GM23338 (cell line): ENCODE results near the gene KLHL6. TPM values are rescaled to one million over a fixed set of nuclear protein-coding genes. Genes with fewer than 3 reads are reported as not detected.

Experiments used
- ATAC-seq: fragments of 200-7000 bp; cut with Tn5 transposase; 3 replicates; pipeline ENCODE4 v1.9.1; 2020
- DNase-seq: peaks from one replicate; pipeline ENCODE4 v3.0.0-alpha.2; 2015; ENCODE audit warnings: low spot score
- H2AFZ ChIP-seq: fragments of 200-600 bp; sonication (generic); 2 replicates; pipeline ENCODE4 v1.8.0; 2016; ENCODE audit warnings: antibody characterized with exemption, mild to moderate bottlenecking, moderate library complexity
- H3F3A ChIP-seq: fragments of 200-600 bp; sonication (generic); replicated peaks from 2 replicates; pipeline ENCODE4 v1.8.0; 2017; ENCODE audit warnings: antibody characterized with exemption, mixed run types, low read depth
- H3K27ac ChIP-seq: fragments of 200-600 bp; sonication (generic); 2 replicates; pipeline ENCODE4 v1.6.1; 2016; ENCODE audit warnings: low read depth
- H3K27me3 ChIP-seq: fragments of 200-600 bp; sonication (generic); 2 replicates; pipeline ENCODE4 v1.8.0; 2016; ENCODE audit warnings: mild to moderate bottlenecking, mixed run types, moderate library complexity; ENCODE audit not compliant: insufficient read depth
- H3K36me3 ChIP-seq: fragments of 200-600 bp; sonication (generic); 2 replicates; pipeline ENCODE4 v1.8.0; 2016; ENCODE audit warnings: mild to moderate bottlenecking; ENCODE audit not compliant: insufficient read depth
- H3K4me1 ChIP-seq: fragments of 200-600 bp; sonication (generic); 2 replicates; pipeline ENCODE4 v1.8.0; 2016; ENCODE audit warnings: mild to moderate bottlenecking, moderate library complexity; ENCODE audit not compliant: insufficient read depth
- H3K4me2 ChIP-seq: fragments of 200-600 bp; sonication (generic); 2 replicates; pipeline ENCODE4 v1.7.1; 2017; ENCODE audit warnings: mixed run types
- H3K4me3 ChIP-seq: fragments of 200-600 bp; sonication (generic); 2 replicates; pipeline ENCODE4 v1.6.1; 2016; ENCODE audit warnings: mixed run types
- H3K79me2 ChIP-seq: fragments of 200-600 bp; sonication (generic); replicated peaks from 2 replicates; pipeline ENCODE4 v1.8.0; 2017; ENCODE audit warnings: mild to moderate bottlenecking; ENCODE audit not compliant: insufficient read depth
- H3K9me2 ChIP-seq: fragments of 200-600 bp; sonication (generic); 2 replicates; pipeline ENCODE4 v1.8.0; 2017; ENCODE audit not compliant: insufficient read depth
- H4K20me1 ChIP-seq: fragments of 200-600 bp; sonication (generic); replicated peaks from 2 replicates; pipeline ENCODE4 v1.8.0; 2017; ENCODE audit warnings: mild to moderate bottlenecking; ENCODE audit not compliant: insufficient read depth
- H3K27ac Mint-ChIP-seq: 2 replicates; pipeline ENCODE4 v1.8.0; 2020; ENCODE audit warnings: inconsistent platforms, mild to moderate bottlenecking, moderate library complexity, mixed read lengths
- H3K27me3 Mint-ChIP-seq: 3 replicates; pipeline ENCODE4 v1.8.0; 2022; ENCODE audit warnings: low read depth, mild to moderate bottlenecking, moderate library complexity, mixed read lengths, inconsistent platforms; ENCODE audit not compliant: insufficient read depth, poor library complexity
- H3K36me3 Mint-ChIP-seq: 3 replicates; pipeline ENCODE4 v1.8.0; 2021; ENCODE audit warnings: low read depth, mild to moderate bottlenecking, inconsistent platforms, moderate library complexity, mixed read lengths
- H3K4me1 Mint-ChIP-seq: 3 replicates; pipeline ENCODE4 v1.8.0; 2020; ENCODE audit warnings: mild to moderate bottlenecking, inconsistent platforms, mixed read lengths
- H3K4me3 Mint-ChIP-seq: 3 replicates; pipeline ENCODE4 v1.8.0; 2021; ENCODE audit warnings: moderate library complexity, mild to moderate bottlenecking, inconsistent platforms, mixed read lengths
- H3K9me3 Mint-ChIP-seq: 3 replicates; pipeline ENCODE4 v1.8.0; 2020; ENCODE audit warnings: moderate library complexity, mild to moderate bottlenecking, inconsistent platforms, mixed read lengths
- CREB1 ChIP-seq: fragments of 250-450 bp; sonication (Bioruptor Pico); IDR thresholded peaks from 2 replicates; pipeline ENCODE4 v1.5.0; 2020; ENCODE audit warnings: low read depth, mild to moderate bottlenecking, moderate library complexity
- EZH2 ChIP-seq: fragments of 200-600 bp; sonication (generic); IDR thresholded peaks from one replicate; pipeline ENCODE4 v1.8.0; 2017; ENCODE audit warnings: antibody characterized with exemption, mild to moderate bottlenecking, low read depth; ENCODE audit not compliant: unreplicated experiment
- EZH2phosphoT487 ChIP-seq: fragments of 200-600 bp; sonication (generic); IDR thresholded peaks from one replicate; pipeline ENCODE4 v1.8.1; 2018; ENCODE audit warnings: antibody characterized with exemption; ENCODE audit not compliant: unreplicated experiment
- JUNB ChIP-seq: IDR thresholded peaks from one replicate; pipeline ENCODE4 v1.6.1; 2016; ENCODE audit warnings: antibody characterized with exemption; ENCODE audit not compliant: unreplicated experiment
- NANOG ChIP-seq: IDR thresholded peaks from 2 replicates; pipeline ENCODE4 v1.6.1; 2016; ENCODE audit warnings: antibody characterized with exemption, borderline replicate concordance
- POLR2AphosphoS5 ChIP-seq: IDR thresholded peaks from 2 replicates; pipeline ENCODE4 v1.6.1; 2016; ENCODE audit warnings: antibody characterized with exemption, low read depth
- STAT1 ChIP-seq: IDR thresholded peaks from one replicate; pipeline ENCODE4 v1.6.1; 2016; ENCODE audit warnings: antibody characterized with exemption; ENCODE audit not compliant: unreplicated experiment
- ZNF114 ChIP-seq: fragments of 250-450 bp; sonication (Bioruptor Pico); IDR thresholded peaks from 2 replicates; pipeline ENCODE4 v1.5.0; 2020; ENCODE audit warnings: mild to moderate bottlenecking, moderate library complexity
- ZNF331 ChIP-seq: fragments of 250-450 bp; sonication (Bioruptor Pico); IDR thresholded peaks from 2 replicates; pipeline ENCODE4 v1.5.0; 2020; ENCODE audit warnings: low read depth, mild to moderate bottlenecking, moderate library complexity
- polyA plus RNA-seq: library from polyadenylated mRNA; unstranded; fragments of >200 nt; fragmentation: Nextera tagmentation; extraction: Ambion mirVana; gene quantifications from 2 replicates; pipeline ENCODE4 v1.2.1, GENCODE V29; 2016
- total RNA-seq: library from RNA; depleted of rRNA; stranded (reverse); fragments of >200 nt; shearing (Covaris generic); gene quantifications from 2 replicates; pipeline ENCODE4 v1.2.3, GENCODE V29; 2014
- TF ChIP-seq, protein P1 (sequence below): IDR thresholded peaks from one replicate; pipeline ENCODE4 v1.6.1; 2018; ENCODE audit warnings: antibody characterized with exemption; ENCODE audit not compliant: unreplicated experiment
- TF ChIP-seq, protein P2 (sequence below): IDR thresholded peaks from 2 replicates; pipeline ENCODE4 v1.6.1; 2016; ENCODE audit warnings: antibody characterized with exemption
- TF ChIP-seq, protein P3 (sequence below): fragments of 250-450 bp; sonication (Bioruptor Pico); IDR thresholded peaks from 2 replicates; pipeline ENCODE4 v1.5.0; 2020; ENCODE audit warnings: mild to moderate bottlenecking, moderate library complexity
- TF ChIP-seq, protein P4 (sequence below), 2 experiments: fragments of 200-600 bp in 1 of 2; sonication (generic) in 1 of 2; conservative IDR thresholded peaks; 2 replicates each; pipeline versions ENCODE4 v1.5.1 to v1.6.1; 2016 to 2017; ENCODE audit warnings: antibody characterized with exemption in 2 of 2, low read depth in 2 of 2, mild to moderate bottlenecking in 2 of 2, moderate library complexity in 1 of 2

KLHL6 gene
- total and polyA plus RNA-seq, 2 experiments from 2014 or later = not detected

DNA sequence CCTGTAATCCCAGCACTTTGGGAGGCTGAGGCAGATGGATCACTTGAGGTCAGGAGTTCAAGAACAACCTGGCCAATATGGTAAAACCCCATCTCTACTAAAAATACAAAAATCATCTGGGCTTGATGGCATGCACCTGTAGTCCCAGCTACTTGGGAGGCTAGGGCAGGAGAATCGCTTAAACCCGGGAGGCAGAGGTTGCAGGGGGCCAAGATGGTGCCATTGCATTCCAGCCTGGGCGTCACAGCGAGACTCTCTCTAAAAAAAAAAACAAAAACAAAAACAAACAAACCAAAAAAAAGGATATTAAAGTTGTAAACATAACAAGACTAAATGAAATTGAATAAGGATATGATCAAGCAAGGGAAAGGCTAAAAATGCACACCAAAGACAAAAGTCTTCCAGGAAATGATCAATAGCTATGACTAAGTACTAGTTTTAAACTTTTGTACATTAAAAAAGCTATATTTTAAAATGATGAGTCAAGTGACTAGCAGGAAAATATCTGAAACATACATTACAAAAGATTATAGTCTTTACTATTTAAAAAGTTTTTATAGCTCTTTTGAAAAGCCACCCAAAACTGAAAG is 28.6 kb downstream of the KLHL6 start:
- DNase-seq = no peak
- H3K4me3 ChIP-seq = no peak overlapping the region
- no peaks in the 10 kb centered on the region; the same call in 2 of the 3 replicates for H3K36me3 Mint-ChIP-seq
- H3K36me3 ChIP-seq = no peaks in the 10 kb centered on the region
- H4K20me1 ChIP-seq = no peaks in the 10 kb centered on the region
- no peaks in the 10 kb centered on the region; the same call in 2 of the 3 replicates for H3K9me3 Mint-ChIP-seq
- no peak overlapping the region for H2AFZ ChIP-seq
- no peak overlapping the region for H3K4me3 Mint-ChIP-seq
- H3K27ac Mint-ChIP-seq = no peak overlapping the region
- H3K4me1 ChIP-seq = no peaks in the 10 kb centered on the region
- H3K79me2 ChIP-seq = no peaks in the 10 kb centered on the region
- no peak overlapping the region for H3K27ac ChIP-seq
- ATAC-seq = no peak
- TF ChIP-seq, protein P1, sequence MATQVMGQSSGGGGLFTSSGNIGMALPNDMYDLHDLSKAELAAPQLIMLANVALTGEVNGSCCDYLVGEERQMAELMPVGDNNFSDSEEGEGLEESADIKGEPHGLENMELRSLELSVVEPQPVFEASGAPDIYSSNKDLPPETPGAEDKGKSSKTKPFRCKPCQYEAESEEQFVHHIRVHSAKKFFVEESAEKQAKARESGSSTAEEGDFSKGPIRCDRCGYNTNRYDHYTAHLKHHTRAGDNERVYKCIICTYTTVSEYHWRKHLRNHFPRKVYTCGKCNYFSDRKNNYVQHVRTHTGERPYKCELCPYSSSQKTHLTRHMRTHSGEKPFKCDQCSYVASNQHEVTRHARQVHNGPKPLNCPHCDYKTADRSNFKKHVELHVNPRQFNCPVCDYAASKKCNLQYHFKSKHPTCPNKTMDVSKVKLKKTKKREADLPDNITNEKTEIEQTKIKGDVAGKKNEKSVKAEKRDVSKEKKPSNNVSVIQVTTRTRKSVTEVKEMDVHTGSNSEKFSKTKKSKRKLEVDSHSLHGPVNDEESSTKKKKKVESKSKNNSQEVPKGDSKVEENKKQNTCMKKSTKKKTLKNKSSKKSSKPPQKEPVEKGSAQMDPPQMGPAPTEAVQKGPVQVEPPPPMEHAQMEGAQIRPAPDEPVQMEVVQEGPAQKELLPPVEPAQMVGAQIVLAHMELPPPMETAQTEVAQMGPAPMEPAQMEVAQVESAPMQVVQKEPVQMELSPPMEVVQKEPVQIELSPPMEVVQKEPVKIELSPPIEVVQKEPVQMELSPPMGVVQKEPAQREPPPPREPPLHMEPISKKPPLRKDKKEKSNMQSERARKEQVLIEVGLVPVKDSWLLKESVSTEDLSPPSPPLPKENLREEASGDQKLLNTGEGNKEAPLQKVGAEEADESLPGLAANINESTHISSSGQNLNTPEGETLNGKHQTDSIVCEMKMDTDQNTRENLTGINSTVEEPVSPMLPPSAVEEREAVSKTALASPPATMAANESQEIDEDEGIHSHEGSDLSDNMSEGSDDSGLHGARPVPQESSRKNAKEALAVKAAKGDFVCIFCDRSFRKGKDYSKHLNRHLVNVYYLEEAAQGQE = no peak
- TF ChIP-seq CREB1 (CRISPR knock-in tag) = no peak
- TF ChIP-seq, protein P2, sequence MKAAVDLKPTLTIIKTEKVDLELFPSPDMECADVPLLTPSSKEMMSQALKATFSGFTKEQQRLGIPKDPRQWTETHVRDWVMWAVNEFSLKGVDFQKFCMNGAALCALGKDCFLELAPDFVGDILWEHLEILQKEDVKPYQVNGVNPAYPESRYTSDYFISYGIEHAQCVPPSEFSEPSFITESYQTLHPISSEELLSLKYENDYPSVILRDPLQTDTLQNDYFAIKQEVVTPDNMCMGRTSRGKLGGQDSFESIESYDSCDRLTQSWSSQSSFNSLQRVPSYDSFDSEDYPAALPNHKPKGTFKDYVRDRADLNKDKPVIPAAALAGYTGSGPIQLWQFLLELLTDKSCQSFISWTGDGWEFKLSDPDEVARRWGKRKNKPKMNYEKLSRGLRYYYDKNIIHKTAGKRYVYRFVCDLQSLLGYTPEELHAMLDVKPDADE = no peak
- TF ChIP-seq NANOG = no peak
- TF ChIP-seq ZNF331 = no peak
- TF ChIP-seq POLR2AphosphoS5 = no peak
- TF ChIP-seq, protein P3, sequence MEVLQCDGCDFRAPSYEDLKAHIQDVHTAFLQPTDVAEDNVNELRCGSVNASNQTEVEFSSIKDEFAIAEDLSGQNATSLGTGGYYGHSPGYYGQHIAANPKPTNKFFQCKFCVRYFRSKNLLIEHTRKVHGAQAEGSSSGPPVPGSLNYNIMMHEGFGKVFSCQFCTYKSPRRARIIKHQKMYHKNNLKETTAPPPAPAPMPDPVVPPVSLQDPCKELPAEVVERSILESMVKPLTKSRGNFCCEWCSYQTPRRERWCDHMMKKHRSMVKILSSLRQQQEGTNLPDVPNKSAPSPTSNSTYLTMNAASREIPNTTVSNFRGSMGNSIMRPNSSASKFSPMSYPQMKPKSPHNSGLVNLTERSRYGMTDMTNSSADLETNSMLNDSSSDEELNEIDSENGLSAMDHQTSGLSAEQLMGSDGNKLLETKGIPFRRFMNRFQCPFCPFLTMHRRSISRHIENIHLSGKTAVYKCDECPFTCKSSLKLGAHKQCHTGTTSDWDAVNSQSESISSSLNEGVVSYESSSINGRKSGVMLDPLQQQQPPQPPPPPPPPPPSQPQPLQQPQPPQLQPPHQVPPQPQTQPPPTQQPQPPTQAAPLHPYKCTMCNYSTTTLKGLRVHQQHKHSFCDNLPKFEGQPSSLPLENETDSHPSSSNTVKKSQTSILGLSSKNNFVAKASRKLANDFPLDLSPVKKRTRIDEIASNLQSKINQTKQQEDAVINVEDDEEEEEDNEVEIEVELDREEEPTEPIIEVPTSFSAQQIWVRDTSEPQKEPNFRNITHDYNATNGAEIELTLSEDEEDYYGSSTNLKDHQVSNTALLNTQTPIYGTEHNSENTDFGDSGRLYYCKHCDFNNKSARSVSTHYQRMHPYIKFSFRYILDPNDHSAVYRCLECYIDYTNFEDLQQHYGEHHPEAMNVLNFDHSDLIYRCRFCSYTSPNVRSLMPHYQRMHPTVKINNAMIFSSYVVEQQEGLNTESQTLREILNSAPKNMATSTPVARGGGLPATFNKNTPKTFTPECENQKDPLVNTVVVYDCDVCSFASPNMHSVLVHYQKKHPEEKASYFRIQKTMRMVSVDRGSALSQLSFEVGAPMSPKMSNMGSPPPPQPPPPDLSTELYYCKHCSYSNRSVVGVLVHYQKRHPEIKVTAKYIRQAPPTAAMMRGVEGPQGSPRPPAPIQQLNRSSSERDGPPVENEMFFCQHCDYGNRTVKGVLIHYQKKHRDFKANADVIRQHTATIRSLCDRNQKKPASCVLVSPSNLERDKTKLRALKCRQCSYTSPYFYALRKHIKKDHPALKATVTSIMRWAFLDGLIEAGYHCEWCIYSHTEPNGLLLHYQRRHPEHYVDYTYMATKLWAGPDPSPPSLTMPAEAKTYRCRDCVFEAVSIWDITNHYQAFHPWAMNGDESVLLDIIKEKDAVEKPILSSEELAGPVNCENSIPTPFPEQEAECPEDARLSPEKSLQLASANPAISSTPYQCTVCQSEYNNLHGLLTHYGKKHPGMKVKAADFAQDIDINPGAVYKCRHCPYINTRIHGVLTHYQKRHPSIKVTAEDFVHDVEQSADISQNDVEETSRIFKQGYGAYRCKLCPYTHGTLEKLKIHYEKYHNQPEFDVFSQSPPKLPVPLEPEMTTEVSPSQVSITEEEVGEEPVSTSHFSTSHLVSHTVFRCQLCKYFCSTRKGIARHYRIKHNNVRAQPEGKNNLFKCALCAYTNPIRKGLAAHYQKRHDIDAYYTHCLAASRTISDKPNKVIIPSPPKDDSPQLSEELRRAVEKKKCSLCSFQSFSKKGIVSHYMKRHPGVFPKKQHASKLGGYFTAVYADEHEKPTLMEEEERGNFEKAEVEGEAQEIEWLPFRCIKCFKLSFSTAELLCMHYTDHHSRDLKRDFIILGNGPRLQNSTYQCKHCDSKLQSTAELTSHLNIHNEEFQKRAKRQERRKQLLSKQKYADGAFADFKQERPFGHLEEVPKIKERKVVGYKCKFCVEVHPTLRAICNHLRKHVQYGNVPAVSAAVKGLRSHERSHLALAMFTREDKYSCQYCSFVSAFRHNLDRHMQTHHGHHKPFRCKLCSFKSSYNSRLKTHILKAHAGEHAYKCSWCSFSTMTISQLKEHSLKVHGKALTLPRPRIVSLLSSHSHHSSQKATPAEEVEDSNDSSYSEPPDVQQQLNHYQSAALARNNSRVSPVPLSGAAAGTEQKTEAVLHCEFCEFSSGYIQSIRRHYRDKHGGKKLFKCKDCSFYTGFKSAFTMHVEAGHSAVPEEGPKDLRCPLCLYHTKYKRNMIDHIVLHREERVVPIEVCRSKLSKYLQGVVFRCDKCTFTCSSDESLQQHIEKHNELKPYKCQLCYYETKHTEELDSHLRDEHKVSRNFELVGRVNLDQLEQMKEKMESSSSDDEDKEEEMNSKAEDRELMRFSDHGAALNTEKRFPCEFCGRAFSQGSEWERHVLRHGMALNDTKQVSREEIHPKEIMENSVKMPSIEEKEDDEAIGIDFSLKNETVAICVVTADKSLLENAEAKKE (CRISPR knock-in tag) = no peak
- TF ChIP-seq, protein P4, sequence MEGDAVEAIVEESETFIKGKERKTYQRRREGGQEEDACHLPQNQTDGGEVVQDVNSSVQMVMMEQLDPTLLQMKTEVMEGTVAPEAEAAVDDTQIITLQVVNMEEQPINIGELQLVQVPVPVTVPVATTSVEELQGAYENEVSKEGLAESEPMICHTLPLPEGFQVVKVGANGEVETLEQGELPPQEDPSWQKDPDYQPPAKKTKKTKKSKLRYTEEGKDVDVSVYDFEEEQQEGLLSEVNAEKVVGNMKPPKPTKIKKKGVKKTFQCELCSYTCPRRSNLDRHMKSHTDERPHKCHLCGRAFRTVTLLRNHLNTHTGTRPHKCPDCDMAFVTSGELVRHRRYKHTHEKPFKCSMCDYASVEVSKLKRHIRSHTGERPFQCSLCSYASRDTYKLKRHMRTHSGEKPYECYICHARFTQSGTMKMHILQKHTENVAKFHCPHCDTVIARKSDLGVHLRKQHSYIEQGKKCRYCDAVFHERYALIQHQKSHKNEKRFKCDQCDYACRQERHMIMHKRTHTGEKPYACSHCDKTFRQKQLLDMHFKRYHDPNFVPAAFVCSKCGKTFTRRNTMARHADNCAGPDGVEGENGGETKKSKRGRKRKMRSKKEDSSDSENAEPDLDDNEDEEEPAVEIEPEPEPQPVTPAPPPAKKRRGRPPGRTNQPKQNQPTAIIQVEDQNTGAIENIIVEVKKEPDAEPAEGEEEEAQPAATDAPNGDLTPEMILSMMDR (conservative IDR thresholded peaks at IDR 0.05; ENCODE audit: low read depth in 2 of 2) = no peak
- no peak for TF ChIP-seq ZNF114 (CRISPR knock-in tag)
- TF ChIP-seq EZH2phosphoT487 = no peak
- TF ChIP-seq JUNB = no peak
- no peak for TF ChIP-seq EZH2
- no peak for TF ChIP-seq STAT1
- H3K4me1 Mint-ChIP-seq = peaks cover 11% of the 10 kb centered on the region
- 0 out of 2 replicates have a peak, but pooled peaks cover 3% of the 10 kb centered on the region for H3K9me2 ChIP-seq
- H3K27me3 Mint-ChIP-seq = peaks cover 2% of the 10 kb centered on the region
- no peaks in the 10 kb centered on the region for H3F3A ChIP-seq
- H3K4me2 ChIP-seq = no peak overlapping the region
- H3K27me3 ChIP-seq = peaks cover 4% of the 10 kb centered on the region
